GM21825 (cell line): ENCODE data around the gene HMX2.

Experiments used
- ATAC-seq: cut with Tn5 transposase; IDR thresholded peaks from one replicate; pipeline ENCODE4 v1.9.1; 2021; ENCODE audit warnings: mild to moderate bottlenecking, moderate library complexity; ENCODE audit not compliant: unreplicated experiment

The HMX2 gene

DNA sequence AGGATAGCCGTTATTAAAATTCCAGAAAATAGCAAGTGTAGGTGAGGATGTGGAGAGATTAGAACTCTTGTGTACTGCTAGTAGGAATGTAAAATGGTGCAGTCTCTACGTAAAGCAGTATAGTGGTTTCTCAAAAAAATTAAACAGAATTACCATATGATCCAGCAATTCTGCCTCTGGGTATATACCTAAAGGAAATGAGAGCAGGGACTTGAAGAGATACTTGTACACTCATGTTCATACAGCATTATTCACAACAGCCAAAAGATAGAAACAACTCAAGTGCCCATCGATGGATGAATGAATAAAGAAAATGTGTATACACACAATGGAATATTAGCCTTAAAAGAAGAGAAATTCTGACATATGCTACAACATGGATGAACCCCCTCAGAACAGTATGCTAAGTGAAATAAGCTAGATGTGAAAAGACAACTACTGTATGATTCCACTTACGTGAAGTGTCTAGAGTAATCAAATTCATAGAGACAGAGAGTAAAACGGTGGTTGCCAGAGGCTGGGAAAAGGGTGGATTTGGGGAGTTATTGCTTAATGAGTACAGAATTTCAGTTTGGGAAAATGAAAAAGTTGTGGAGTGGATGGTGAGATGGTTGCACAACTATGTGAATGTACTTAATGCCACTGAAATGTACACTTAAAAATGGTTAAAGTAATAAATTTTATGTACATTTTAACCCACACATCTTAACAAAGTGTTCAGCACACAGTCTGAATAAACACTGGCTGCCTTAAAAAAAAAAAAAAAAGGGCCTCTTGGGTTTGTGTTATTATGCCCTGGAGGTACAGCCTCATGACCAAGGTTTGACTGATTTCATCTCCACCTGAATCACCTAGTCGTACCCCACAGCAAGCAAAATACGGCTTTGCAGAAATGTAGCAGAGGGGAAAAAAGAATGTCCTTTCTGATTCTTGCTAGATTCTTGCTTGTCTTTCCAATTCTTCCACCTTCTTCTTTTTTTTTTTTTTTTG is 32.5 kb downstream of the HMX2 start:
- no peak for ATAC-seq

DNA sequence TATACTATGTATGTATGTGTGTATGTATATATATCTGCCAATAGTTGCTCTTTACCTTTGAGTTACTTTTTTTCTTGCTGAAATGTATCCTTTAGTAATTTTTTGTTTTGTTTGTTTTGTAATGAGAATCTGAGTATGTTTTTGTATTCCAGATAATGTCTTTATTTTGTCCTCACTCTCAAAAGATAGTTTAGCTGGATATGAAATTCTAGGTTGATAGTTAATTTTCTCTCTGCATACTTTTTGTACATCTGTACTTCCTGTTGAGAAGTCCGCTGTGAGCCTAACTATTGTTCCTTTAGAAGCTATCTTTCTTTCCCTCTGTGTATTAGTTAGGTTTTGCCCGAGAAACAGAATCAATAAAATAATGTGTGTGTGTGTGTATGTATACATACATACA is 35.8 kb downstream of the HMX2 start:
- no peak for ATAC-seq

DNA sequence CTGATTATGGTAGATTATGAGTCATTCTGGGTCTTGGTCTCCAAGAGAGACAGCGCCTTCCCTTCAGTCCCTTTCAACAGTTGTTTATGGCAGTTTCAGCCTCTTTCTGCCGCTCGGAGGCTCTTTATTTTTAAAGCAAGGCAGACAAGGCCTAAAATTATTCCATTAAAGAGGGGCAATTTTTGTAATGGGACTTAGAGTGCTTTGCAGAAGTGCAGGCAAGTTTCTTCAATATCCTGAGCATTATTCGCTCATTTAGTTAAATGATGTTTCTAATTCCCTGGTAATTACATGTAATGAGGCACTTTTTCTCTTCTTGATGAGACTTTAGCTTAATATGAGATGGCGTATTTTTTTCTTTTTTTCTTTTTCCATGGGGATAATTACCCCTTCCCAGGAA is 39.8 kb downstream of the HMX2 start:
- ATAC-seq, result no peak

DNA sequence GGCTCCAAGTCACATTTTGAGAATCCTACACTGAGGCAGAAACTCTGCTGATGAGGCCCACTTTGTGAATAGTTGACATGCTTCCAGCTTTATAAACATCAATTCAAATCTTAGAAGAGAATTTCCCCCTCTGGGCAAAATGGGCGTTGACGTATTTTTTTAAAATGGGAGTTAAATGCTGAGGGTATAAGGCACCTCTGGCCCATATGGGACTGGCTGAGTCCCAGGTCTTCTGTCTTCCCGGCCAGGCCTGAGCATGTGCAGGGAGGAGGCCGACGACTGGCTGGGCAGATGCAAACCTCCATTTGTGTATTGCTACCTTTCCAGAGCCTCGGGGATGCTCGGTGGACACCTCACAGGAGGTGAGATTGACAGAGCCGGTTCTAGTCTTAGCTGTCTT is 44.0 kb downstream of the HMX2 start:
- no peak for ATAC-seq

DNA sequence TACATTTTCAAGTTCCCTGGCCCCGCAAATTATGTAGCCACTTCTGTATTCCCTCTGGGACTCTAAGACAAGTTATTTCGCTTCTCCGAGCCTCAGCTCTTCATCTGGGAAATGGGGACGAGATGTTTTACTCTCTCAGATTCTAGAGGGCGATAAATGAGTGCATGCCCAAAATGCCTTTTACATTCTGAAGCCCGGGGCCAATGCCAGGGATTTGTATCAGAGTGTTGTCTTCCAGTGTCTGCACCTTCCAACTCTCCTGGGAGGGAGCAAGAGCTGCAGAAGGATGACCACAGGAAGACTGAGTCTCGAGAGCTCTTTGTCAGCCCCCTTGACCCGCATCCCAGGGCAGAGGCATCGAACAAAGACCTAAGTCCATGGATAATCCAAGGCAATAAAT is 46.1 kb downstream of the HMX2 start:
- no peak for ATAC-seq
